Measurements from ENCODE around the gene PTRH1. TPM values are rescaled to one million over a fixed set of nuclear protein-coding genes. Genes with fewer than 3 reads are reported as not detected.

PTRH1 gene
- total RNA-seq, 1 donor from 2014 or later: 8.0 TPM

DNA sequence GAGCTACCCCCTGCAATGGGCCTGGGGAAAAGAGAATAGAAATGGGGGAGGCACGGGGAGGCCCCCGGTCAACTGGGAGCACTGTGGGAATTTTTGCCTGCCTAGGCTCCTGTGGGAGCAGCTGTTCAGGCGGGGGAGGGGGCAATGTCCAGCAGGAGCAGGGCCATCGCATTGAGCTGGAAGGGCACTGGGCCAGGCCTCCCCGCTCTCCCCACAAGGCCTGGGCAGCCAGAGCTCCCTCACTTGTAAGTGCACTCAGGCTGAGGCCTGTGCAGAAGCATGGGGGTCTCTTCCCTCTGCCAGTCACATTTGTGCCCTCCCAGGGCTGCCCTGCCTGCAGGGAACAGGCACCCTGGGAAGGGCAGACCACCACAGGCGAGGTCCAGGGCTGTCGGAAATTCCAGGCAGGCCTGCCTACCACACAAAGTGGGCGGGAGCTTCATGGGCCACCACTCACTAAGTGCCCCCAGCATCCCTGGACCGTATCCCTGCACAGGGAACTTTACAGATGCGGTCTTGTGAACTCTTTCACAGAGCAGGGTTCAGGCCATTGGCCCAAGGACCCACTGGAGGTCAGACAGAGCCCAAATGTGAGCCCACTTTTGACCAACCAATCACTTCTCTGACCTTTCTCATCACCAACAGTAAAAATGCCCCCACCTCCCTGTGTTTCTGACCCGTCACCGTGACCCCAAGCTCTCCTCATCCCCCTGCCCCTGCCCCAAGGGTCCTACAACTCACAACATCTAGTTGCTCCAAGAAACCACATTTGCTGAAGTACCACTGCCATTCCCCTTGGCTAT, 9.7 kb downstream of the PTRH1 start:
- H3K27me3 ChIP-seq: no peaks in the 10 kb centered on the region
- intact Hi-C loops (cut with DNase I): no loop called here
- no peak for ATAC-seq

GRCh38 chr9:127703289-127703946, 12.0 kb downstream of the PTRH1 start:
- no peak for TF ChIP-seq CTCF (IDR thresholded peaks at IDR 0.05)
- ATAC-seq (no peak), DNase-seq (no peak)
- H3K27ac ChIP-seq: no peak overlapping the region
- H3K9me3 ChIP-seq: no peaks in the 10 kb centered on the region
- H3K27me3 ChIP-seq: no peaks in the 10 kb centered on the region
- intact Hi-C loops (cut with DNase I): no loop called here
- no peak overlapping the region for H3K4me3 ChIP-seq
- H3K4me1 ChIP-seq: peaks cover 4% of the 10 kb centered on the region
- H3K36me3 ChIP-seq: no peaks in the 10 kb centered on the region

More for the DNA sequence above, 9.7 kb downstream of the PTRH1 start:
- no peak overlapping the region for H3K4me3 ChIP-seq
- no peaks in the 10 kb centered on the region for H3K4me1 ChIP-seq
- no peaks in the 10 kb centered on the region for H3K9me3 ChIP-seq
- no peak for TF ChIP-seq CTCF (IDR thresholded peaks at IDR 0.05)
- no peaks in the 10 kb centered on the region for H3K36me3 ChIP-seq
- no peak overlapping the region for H3K27ac ChIP-seq
- DNase-seq: no peak

DNA sequence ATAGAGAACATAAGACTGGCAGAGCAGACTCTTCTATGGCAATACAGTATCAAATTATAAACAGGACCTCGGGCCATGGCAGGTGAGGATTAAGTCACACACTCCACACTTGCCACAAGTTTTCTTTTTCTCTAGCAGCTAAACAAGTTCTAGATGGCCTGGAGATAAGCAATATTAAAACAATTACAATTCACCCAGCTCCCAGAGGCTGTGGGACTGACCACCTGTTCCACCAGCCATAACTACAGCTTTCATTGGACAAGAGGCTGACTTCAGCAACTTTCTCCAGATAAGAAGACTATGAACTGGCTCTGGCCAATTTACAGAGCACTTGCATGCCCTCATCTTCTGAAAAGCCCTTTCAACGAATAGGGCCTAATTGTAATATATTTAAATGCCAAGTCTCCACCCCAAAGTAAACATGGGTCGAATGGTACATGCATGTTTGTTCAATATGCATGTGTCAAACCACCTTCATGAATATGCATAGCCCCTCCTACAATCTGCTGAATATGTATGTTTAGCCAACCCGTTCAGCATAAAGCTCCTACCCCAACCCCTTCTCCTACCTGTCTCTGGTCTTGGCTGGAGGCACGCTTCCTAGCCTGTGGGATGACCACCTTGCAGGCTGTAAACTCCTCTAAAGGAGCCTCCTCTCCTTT, 14.7 kb downstream of the PTRH1 start:
- no peak for ATAC-seq
- Histone ChIP-seq H3K27me3 (no peaks in the 10 kb centered on the region), H3K36me3 (no peaks in the 10 kb centered on the region), H3K4me3 (no peak overlapping the region), H3K27ac (no peak overlapping the region), H3K9me3 (no peaks in the 10 kb centered on the region), H3K4me1 (peaks cover 4% of the 10 kb centered on the region)
- DNase-seq: no peak
- TF ChIP-seq CTCF (IDR thresholded peaks at IDR 0.05): no peak
- intact Hi-C loops (cut with DNase I): no loop called here

DNA sequence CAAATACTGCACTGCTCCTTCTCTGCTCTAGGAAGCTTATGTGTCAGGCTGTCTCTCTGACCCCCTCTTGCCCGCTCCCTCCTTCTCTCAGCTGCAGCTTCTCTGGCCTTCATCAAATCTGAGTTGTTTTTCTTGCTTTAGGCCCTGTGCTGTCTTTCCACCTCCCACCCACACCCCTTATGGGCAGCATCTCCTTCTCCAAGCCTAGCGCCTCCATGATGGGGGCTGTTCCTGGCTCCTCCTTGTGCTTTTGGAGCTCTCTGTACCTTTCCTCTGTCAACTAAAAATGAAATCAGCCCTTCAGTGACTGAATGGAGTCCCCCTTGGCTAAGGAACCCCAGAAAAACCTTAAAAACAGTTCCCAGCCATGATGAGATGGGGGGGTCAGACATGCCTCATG, 15.3 kb downstream of the PTRH1 start:
- DNase-seq: no peak
- ATAC-seq: no peak
- H3K4me3 ChIP-seq: no peak overlapping the region
- H3K27me3 ChIP-seq: no peaks in the 10 kb centered on the region
- H3K4me1 ChIP-seq: peaks cover 4% of the 10 kb centered on the region
- no peak for TF ChIP-seq CTCF (IDR thresholded peaks at IDR 0.05)
- peak overlapping the region; percentile 86 for H3K27ac ChIP-seq
- no peaks in the 10 kb centered on the region for H3K36me3 ChIP-seq
- intact Hi-C loops (cut with DNase I): no loop called here
- no peaks in the 10 kb centered on the region for H3K9me3 ChIP-seq

DNA sequence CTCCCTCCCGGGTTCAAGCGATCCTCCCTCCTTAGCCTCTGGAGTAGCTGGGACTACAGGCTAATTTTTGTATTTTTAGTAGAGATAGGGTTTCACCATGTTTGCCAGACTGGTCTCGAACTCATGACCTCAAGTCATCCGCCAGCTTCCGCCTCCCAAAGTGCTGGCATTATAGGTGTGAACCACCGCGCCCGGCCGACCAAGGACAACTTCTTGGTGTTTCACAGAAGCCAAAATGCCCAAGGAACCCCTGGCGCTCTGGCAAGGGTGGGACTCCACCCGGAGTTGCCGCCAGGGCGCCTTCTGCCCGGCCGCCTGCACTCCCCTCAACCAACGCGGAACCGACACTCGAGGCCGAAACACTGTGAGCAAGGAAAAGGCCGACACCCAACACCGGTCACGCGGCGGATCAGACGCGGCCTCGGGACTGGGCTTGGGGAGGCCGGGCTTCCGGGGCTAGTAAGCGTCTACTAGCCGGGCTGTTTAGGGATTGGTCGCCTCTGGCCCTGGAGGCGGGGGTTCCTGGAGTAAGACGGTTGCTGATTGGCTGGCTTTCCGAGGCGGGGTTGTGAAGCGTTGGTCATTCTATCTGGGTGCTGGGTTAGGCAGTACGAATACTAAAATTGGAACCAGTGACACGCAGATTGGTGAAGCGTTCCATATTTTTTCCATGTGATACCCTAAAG, 16.3 kb downstream of the PTRH1 start:
- TF ChIP-seq CTCF (IDR thresholded peaks at IDR 0.05): no peak
- Histone ChIP-seq H3K9me3 (no peaks in the 10 kb centered on the region), H3K27ac (peak overlapping the region; percentile 86), H3K27me3 (no peaks in the 10 kb centered on the region), H3K4me3 (peak overlapping the region; percentile 43), H3K36me3 (no peaks in the 10 kb centered on the region), H3K4me1 (peaks cover 4% of the 10 kb centered on the region)
- intact Hi-C loops (cut with DNase I): no loop called here
- DNase-seq (peak; percentile 98), ATAC-seq (peak; percentile 99)
